ENCODE results near the gene IFNA16.
"Not testable (repeated sequence)": the region's sequence is repeated elsewhere in the genome, so short reads cannot be mapped to it uniquely, and the experiment has no call there.

The IFNA16 gene

DNA sequence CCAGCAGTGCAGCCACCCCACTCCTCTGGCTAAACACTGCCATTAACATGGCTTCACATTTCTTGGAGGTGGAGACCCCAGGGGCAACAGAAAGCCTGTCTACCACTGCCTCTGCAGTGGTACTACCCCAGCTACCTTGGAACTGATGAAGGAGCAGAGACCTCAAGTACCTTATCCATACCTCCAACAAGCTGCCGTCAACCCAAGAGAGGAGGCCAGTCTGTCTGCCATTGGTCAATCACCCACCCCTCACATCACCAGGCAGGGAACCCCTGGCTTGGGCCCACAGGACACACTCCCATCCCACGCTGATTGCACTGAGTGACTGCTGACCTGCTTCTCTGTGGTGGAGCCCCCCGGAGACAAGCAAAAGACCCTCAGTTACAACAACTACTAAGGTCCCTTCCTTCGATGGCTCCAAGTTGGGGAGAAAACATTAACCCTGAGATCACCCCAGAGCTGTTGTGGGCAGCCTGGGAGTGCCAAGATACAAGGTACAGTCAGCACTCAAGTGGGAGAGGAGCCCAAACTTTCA lies 17.1 kb upstream of the IFNA16 start:
- ATAC-seq (ENCODE audit: low read depth) (no peak), DNase-seq (ENCODE audit: low spot score) (no peak)
- TF ChIP-seq, protein P1, sequence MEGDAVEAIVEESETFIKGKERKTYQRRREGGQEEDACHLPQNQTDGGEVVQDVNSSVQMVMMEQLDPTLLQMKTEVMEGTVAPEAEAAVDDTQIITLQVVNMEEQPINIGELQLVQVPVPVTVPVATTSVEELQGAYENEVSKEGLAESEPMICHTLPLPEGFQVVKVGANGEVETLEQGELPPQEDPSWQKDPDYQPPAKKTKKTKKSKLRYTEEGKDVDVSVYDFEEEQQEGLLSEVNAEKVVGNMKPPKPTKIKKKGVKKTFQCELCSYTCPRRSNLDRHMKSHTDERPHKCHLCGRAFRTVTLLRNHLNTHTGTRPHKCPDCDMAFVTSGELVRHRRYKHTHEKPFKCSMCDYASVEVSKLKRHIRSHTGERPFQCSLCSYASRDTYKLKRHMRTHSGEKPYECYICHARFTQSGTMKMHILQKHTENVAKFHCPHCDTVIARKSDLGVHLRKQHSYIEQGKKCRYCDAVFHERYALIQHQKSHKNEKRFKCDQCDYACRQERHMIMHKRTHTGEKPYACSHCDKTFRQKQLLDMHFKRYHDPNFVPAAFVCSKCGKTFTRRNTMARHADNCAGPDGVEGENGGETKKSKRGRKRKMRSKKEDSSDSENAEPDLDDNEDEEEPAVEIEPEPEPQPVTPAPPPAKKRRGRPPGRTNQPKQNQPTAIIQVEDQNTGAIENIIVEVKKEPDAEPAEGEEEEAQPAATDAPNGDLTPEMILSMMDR (IDR thresholded peaks at IDR 0.05; ENCODE audit: poor library complexity, severe bottlenecking) = no peak
- peaks cover 7% of the 10 kb centered on the region for H3K27me3 ChIP-seq (ENCODE audit: insufficient read depth, poor library complexity, severe bottlenecking)
- H3K9me3 ChIP-seq (ENCODE audit: severe bottlenecking) = no peaks in the 10 kb centered on the region
- H3K36me3 ChIP-seq (ENCODE audit: low read depth) = no peaks in the 10 kb centered on the region
- no peak overlapping the region for H3K27ac ChIP-seq (ENCODE audit: poor library complexity, severe bottlenecking)
- H3K4me3 ChIP-seq (ENCODE audit: severe bottlenecking) = no peak overlapping the region
- no peaks in the 10 kb centered on the region for H3K4me1 ChIP-seq (ENCODE audit: insufficient read depth, poor library complexity, severe bottlenecking)

DNA sequence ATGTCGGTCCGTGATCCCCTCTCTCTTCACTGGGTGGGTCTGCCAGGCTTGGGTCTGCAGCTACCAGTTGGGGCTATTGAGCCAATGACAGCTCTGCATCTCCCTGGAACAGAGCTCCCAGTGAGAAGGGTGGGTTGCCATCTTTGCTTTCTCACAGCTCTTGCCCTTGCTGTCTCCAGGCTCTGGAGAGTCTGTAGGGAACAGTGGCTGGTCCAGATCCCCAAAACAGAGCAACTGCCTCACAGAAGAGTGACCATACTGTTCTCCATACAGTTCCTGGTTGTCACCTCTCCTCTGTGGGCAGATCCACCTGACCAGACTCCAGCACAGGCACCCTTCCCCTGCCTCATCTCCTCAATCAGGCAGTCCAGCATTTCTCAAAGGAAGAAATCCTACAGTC lies 16.1 kb upstream of the IFNA16 start:
- Histone ChIP-seq H3K4me3 (ENCODE audit: severe bottlenecking) (no peak overlapping the region), H3K36me3 (ENCODE audit: low read depth) (no peaks in the 10 kb centered on the region), H3K27me3 (ENCODE audit: insufficient read depth, poor library complexity, severe bottlenecking) (peaks cover under 1% of the 10 kb centered on the region), H3K9me3 (ENCODE audit: severe bottlenecking) (no peaks in the 10 kb centered on the region), H3K4me1 (ENCODE audit: insufficient read depth, poor library complexity, severe bottlenecking) (no peaks in the 10 kb centered on the region), H3K27ac (ENCODE audit: poor library complexity, severe bottlenecking) (no peak overlapping the region)
- ATAC-seq (ENCODE audit: low read depth) (no peak), DNase-seq (ENCODE audit: low spot score) (no peak)
- TF ChIP-seq, protein P1 (IDR thresholded peaks at IDR 0.05; ENCODE audit: poor library complexity, severe bottlenecking) = no peak

DNA sequence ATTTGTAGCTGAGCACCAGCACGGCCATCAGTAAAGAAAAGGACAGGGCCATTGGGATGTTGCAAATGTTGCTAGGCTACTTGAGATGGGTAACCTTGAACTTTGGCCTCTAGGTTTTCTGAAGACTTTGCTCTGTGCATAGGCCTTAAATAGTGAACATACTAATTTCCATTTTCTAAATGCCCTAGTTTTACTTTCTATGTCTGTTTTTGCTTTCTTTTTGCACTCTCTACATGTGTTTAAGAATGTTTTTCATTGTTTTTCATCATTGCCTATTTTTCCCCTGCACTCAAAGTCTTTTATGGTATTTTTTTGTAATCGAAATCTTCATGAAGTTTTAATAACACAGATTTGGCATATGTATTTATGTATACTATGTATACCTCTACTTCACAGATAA lies 11.0 kb upstream of the IFNA16 start, which contains the start of gene IFNA17:
Gene IFNA17, minus strand, starts transcription at position 101 of the 400 bp plus-strand sequence. Its CDS starts 49 bp downstream, at position 52.
- DNase-seq (ENCODE audit: low spot score) (no peak), ATAC-seq (ENCODE audit: low read depth) (no peak)
- Histone ChIP-seq H3K9me3 (ENCODE audit: severe bottlenecking) (no peaks in the 10 kb centered on the region), H3K4me3 (ENCODE audit: severe bottlenecking) (no peak within 1 kb of the TSS), H3K27me3 (ENCODE audit: insufficient read depth, poor library complexity, severe bottlenecking) (no peaks in the 10 kb centered on the region), H3K36me3 (ENCODE audit: low read depth) (no peaks in the 10 kb centered on the region), H3K4me1 (ENCODE audit: insufficient read depth, poor library complexity, severe bottlenecking) (no peaks in the 10 kb centered on the region), H3K27ac (ENCODE audit: poor library complexity, severe bottlenecking) (no peak within 1 kb of the TSS)
- TF ChIP-seq, protein P1 (IDR thresholded peaks at IDR 0.05; ENCODE audit: poor library complexity, severe bottlenecking) = no peak

DNA sequence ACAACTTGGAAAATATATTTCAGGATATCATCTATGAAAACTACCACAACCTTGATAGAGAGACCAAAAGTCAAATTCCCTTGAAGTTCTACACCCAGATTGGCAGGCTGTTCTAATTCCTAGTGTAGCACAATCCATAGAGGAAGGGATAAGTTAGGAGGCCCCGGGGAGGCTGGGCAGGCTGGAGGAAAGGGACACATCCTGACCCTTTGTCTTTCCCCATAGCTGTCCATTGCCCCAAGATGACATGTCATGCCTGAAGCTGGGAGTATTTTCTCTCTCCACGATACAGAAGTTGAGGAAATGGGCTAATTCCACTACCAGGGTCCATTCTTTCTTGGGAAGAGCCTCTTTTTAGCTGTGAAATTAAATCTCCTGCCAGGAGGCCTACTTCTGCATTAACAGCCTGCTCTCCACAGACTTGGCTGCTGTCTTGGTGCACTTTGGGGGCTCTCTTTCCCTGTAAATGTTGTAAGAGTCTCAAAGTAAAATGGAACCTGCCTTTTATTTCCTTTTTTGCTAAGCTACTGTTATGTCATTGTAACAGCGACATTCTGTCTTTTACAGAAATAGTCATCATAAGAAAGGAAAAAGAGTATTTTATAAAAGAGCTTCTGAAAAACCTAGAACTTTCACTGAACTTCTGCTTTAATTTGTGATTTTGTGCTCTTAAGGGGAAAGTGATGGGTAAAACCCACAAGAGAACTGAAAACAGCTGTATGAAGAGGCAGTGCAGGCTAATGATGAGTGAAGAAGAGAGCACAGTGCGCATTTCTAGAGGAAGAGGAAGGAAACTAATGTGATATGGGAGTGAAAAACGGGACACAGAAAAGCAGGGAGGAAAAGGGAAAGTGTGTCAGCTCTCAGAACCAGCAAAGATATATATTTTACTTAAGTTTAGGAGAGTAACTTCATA lies 3.4 kb downstream of the IFNA16 start:
- DNase-seq (ENCODE audit: low spot score); H3K4me1 ChIP-seq (ENCODE audit: insufficient read depth, poor library complexity, severe bottlenecking); H3K9me3 ChIP-seq (ENCODE audit: severe bottlenecking); H3K27ac ChIP-seq (ENCODE audit: poor library complexity, severe bottlenecking); H3K36me3 ChIP-seq (ENCODE audit: low read depth); H3K4me3 ChIP-seq (ENCODE audit: severe bottlenecking); ATAC-seq (ENCODE audit: low read depth); H3K27me3 ChIP-seq (ENCODE audit: insufficient read depth, poor library complexity, severe bottlenecking): not testable (repeated sequence)

DNA sequence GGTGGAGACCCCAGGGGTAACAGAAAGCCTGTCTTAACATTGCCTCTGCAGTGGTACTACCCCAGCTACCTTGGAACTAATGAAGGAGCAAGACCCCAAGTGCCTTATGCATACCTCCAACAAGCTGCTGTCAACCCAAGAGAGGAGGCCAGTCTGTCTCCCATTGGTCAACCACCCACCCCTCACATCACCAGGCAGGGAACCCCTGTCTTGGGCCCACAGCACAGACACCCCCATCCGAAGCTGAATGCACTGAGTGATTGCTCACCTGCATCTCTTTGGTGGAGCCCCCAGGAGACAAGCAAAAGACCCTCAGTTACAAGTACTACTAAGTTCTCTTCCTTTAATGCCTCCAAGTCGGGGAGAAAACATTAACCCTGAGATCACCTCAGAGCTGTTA lies 5.0 kb downstream of the IFNA16 start:
- not testable (repeated sequence) for H3K9me3 ChIP-seq (ENCODE audit: severe bottlenecking); DNase-seq (ENCODE audit: low spot score); H3K27ac ChIP-seq (ENCODE audit: poor library complexity, severe bottlenecking); H3K4me3 ChIP-seq (ENCODE audit: severe bottlenecking); H3K36me3 ChIP-seq (ENCODE audit: low read depth); H3K27me3 ChIP-seq (ENCODE audit: insufficient read depth, poor library complexity, severe bottlenecking); H3K4me1 ChIP-seq (ENCODE audit: insufficient read depth, poor library complexity, severe bottlenecking); ATAC-seq (ENCODE audit: low read depth)

DNA sequence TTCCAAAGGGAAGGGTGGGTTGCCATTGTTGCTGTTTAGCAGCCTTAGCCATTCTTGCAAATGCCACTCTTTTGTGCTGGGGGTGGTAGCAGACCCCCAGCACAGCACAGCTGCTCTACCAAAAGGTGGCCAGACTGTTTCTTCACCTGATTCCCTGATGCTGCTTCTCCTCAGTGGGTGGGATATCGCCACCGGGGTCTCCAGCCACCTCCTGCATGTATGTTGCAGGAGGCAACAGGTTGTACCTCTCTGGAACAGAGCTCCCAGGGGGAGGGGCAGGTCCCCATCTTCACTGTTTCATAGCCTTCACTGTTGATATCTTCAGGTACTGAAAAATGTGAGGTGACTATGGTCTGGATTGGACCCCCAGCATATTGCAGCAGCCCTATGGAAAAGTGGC lies 6.3 kb downstream of the IFNA16 start:
- not testable (repeated sequence) for H3K4me3 ChIP-seq (ENCODE audit: severe bottlenecking); H3K9me3 ChIP-seq (ENCODE audit: severe bottlenecking); H3K27me3 ChIP-seq (ENCODE audit: insufficient read depth, poor library complexity, severe bottlenecking); H3K27ac ChIP-seq (ENCODE audit: poor library complexity, severe bottlenecking); ATAC-seq (ENCODE audit: low read depth); H3K4me1 ChIP-seq (ENCODE audit: insufficient read depth, poor library complexity, severe bottlenecking); H3K36me3 ChIP-seq (ENCODE audit: low read depth)
- peak; percentile 24 for DNase-seq (ENCODE audit: low spot score)
